Inferior parietal cortex (tissue), 1 donor: ENCODE data around the gene NR2F6.
"Not testable (repeated sequence)": the region's sequence is repeated elsewhere in the genome, so short reads cannot be mapped to it uniquely, and the experiment has no call there.

ENCODE experiments used
- DNase-seq: peaks from one replicate; pipeline ENCODE4 v3.0.0-alpha.2; 2016; ENCODE audit errors: extremely low spot score

The NR2F6 gene

DNA sequence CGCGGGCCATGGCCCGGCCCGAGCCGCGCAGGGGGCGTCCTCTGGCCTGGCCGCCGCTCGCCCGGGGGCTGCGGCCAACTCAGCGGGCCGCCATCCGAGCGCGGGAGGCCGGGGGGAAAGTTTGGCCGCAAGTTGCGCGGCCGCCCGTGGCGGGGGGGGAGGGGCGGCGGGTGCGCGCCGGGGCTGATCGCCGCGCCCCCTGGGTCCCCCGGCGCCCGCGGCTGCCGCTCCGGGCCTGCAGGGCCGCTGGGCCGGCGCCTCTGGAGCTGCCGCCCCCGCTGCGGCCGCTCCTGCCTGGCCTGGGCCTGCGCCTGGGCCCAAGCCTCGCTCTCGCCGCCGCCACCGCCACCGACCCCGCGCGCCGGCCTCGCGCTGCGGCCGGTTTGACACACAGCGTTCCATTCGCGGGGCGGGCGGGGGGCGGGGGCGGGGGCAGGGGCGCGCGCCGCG lies at the start of gene NR2F6:
TSS of gene NR2F6 (minus strand) at position 385 of the 450 bp plus-strand sequence. CDS start 699 bp downstream, outside the sequence.
- no peak for DNase-seq

DNA sequence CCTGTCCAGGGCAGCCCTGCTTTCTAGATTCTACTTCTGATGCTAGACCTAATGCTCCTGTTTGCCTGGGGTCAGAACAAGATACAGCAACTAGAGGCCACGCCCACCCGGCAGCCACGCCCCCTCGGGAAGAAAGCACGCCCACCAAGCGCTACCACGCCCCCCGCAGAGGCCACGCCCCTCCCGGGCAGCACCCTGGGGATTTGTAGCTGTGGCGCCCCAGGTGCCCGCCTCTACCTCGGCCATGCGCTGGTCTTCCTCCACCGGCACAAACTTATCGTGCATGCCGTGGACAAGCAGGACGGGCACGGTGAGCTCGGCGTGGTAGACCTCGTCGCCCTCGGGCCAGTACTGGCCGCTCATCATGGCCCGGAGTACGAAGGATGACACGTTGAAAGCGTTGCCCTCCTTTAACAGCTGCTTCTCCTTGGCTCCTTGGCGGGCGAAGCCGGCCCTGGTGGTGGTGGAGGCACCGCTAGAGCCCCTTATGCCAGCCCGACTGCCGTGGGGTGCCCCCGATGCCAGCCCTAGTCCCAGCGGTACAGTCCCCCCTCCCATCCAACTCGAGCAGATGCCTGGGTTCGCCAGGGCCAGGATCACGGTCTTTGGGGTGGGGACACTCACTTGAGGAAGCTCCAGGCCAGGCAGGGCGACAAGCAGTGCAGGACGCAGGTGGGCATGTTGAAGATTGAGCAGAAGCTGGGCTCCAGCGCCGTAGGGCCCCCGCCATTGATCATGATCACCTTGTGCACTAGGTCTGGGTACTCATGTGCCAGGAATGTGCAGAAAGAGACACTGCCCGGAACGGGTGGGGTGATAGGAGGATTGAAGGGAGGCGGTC lies 48.6 kb upstream of the NR2F6 start:
- DNase-seq, result no peak

DNA sequence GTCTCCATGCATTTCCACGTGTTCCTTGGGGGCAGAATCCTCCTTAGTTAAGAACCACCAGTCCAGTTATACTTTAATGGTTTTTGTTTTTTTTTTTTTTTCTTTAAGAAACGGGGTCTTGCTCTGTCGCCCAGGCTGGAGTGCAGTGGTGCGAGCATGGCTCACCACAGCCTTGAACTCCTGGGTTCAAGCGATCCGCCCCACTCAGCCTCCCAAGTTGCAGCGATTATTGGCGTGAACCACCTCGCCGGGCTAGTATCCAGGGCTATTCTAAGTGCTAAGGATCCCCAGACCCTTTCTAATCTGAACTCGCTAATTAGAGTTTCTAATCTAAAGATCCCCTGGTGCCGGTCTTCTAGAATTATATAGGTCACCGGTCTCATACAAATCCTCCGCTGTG lies 47.9 kb upstream of the NR2F6 start:
- DNase-seq, result no peak

DNA sequence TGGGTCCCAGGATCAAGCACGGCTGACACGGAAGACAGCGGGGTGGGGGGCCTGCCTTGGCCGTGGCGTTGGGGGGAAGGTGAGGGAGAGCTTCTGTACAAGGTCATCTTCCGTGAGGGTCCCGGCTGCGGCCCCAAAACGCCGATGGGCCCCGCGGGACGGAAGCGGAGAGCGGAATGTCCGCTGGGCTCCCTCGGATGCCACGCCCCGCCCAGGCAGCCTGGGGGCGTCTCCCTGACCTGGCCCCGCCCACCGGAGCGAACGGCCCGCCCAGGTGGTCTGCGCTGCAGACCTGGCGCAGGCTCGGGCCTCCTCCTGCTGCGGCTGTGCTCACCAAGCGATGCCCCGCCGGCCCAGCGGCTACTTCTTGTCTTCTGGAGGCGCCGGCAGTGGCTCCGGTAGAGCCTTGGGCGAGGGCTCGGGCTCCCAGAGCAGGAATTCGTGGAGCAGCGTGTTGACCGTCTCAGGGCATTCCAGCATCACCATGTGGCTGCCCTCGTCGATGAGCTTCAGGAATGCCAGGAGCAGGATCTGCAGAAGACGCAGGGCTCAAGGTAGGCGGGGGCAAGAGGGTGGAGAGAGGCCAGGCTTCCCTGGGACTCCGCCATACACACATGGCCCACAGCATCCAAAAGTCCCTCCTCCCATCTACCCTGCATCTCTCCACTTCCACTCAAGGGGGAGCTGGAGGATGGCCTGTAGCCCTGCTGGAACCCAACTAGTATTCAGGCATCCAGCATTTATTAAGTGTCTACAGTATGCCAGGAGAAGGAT lies 46.8 kb upstream of the NR2F6 start:
- peak; percentile 72 for DNase-seq

DNA sequence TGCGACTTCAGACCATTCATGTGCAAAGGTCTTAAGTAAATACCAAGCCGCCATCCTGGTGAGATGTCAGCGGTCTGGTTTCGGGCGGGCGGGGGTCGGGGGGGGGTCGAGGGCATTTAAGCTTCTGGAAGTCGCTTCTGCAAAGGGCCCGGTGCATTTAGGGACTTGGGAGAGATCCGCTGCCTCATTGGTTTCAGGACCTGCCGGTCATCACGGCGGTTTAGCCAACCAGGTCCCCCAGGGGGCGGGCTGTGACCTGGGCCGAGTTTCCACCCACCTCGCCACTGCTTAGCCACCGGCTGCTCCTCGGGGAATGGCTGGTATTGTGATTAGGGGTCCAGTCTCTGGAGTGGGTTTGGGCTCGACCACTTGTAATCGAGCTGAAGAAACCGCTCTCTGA lies 43.8 kb upstream of the NR2F6 start:
- DNase-seq, result peak; percentile 36

DNA sequence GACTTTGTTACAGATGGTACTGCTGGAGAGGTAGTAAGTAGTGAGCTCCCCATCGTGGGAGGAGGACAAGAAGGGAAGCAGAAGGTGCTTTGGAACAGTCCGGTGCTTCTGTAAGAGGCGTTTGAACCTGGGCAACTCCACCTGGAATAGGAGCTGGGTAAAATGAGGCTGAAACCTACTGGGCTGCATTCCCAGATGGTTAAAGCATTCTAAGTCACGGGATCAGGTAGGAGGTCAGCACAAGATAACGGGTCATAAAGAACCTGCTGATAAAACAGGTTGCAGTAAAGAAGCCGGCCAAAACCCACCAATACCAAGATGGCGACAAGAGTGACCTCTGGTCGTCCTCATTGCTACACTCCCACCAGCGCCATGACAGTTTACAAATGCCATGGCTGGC lies 41.0 kb upstream of the NR2F6 start:
- no peak for DNase-seq

DNA sequence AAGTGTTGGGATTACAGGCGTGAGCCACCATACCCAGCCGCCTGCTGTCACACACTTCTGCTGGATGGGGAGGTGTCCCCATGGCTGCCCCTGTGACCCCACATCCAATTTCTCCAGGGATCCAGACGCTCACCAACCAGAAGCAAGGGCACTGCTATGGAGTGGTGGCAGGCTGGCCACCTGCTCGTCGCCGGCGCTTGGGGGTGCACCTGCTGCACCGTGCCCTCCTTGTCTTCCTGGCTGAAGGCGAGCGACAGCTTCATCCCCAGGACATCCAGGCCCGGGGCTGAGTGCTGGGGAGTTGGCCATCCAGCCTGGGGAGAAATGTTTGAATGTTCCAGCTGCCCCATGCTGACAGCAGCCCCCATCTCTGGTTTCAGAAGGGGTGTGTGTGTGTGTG lies 40.5 kb upstream of the NR2F6 start:
- no peak for DNase-seq

DNA sequence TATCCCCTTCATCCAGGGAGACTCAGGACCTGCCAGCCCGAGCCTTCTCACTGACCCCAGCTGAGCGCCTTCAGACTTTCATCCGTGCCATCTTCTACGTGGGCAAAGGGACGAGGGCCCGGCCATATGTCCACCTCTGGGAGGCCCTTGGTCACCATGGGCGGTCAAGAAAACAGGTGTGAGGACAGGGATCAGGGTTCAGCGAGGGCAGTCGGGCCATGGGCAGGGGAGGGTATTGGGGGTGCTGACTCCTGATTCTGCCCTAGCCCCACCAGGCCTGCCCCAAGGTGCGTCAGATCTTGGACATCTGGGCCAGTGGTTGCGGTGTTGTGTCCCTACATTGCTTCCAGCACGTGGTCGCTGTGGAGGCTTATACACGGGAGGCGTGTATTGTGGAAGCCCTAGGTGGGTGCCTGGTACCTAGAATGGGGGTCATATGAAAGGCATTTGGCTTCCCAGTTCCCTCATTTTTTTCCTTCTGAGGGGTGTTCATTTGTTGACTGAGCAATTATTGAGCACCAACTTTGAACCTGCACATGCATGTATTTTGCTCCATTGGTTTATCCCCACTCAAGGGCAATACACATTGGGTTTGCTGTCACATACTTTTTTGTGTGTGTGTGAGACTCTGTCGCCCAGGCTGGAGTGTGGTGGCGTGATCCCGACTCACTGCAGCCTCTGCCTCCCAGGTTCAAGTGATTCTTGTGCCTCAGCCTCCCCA lies 39.9 kb upstream of the NR2F6 start:
- DNase-seq, result no peak

DNA sequence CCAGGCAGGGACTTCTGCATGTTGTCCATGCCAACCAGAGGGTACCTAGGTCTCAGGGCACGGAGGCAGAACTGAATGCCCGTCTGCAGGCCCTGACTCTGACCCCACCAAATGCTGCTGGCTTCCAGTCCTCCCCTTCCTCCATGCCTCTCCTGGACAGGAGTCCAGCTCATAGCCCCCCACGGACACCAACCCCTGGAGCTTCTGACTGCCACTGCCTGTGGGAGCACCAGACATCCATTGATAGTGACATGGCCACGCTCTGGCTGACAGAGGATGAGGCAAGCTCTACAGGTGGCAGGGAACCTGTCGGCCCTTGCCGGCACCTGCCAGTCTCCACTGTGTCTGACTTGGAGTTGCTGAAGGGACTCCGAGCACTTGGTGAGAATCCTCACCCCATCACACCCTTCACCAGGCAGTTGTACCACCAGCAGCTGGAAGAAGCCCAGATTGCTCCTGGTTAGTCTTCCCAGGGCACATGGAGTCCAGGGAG lies 37.8 kb upstream of the NR2F6 start:
- DNase-seq, result no peak

DNA sequence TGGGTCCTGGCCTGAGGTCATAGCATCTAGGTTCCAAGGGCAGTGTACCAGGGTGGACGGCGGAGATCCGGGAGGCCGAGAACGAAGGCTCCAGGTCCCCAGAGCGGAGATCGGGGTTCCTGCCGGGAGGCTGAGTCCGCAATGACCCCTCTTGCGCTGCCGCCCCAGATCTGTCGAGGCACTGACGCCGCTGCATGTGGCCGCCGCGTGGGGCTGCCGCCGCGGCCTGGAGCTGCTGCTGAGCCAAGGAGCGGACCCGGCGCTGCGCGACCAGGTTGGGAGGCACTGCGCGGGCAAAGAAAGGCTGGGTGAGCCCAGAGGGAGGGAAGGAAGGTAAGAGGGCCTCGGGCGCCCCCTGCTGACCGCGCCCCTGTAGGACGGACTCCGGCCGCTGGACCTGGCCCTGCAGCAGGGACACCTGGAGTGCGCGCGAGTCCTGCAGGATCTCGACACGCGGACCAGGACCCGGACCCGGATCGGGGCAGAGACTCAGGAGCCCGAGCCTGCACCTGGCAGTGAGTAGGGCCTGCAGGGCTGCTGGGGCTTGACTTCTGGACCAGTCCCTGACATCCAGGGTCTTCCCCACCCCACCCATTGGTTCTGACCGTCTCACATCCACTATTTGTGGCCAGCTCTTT lies 36.9 kb upstream of the NR2F6 start:
- DNase-seq, result peak; percentile 66

DNA sequence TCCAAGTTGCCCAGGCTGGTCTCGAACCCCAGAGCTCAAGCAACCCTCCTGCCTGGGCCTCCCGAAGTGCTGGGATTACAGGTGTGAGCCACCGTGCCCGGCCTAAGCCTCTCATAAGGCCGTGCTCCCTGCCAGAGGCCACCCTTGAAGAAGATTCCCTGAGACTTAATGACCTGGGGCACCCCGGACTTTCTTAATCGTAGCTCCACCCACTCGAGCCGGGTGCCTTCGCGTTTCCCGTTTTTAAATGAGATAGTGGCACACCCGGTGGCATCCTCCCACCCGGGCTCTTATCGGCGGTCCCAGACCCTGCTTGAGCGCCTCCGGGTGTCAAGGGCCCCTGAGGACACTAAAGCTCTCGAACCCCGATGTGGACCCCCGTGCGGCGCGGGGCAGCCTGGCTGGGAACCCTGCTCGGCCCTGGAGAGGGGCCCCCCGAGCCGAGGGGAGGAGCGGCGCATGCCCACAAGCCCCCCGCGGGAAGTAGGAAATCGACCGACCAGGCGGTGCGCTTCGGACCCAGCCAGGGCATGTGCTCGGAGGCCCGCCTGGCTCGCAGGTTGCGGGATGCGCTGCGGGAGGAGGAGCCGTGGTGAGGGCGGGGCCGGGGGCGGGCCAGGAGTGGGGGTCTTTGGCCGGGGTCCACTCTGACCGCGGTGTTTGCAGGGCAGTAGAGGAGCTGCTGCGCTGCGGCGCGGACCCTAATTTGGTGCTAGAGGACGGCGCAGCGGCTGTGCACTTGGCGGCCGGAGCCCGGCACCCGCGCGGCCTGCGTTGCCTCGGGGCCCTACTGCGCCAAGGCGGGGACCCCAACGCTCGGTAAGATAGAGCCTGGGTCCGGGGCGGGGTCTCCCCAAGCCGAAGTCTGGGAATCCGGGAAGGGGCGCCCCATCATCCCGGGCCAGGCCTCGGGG lies 35.9 kb upstream of the NR2F6 start, which contains the start of gene ANKLE1:
TSS of gene ANKLE1 (plus strand) at position 511 of the 914 bp plus-strand sequence. CDS start at position 531, 20 bp downstream.
- DNase-seq, result no peak

DNA sequence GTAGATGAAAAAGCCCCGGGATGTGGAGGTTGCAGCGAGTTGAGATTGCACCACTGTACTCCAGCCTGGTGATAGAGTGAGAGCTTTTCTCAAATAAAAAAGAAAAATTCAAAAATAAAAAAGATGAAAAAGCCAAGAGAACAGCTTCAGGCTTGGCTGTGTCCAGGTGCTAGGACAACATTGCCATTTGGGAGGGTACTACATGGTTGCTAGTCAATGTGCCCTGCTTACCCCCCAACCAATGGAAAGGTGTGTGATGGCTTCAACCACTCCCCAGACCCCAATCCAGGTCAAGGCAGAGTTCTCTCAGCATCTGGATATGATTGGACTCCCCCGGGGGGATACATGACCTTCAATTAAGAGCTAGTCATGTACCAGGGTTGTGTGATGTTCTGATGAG lies 33.7 kb upstream of the NR2F6 start:
- DNase-seq, result no peak

DNA sequence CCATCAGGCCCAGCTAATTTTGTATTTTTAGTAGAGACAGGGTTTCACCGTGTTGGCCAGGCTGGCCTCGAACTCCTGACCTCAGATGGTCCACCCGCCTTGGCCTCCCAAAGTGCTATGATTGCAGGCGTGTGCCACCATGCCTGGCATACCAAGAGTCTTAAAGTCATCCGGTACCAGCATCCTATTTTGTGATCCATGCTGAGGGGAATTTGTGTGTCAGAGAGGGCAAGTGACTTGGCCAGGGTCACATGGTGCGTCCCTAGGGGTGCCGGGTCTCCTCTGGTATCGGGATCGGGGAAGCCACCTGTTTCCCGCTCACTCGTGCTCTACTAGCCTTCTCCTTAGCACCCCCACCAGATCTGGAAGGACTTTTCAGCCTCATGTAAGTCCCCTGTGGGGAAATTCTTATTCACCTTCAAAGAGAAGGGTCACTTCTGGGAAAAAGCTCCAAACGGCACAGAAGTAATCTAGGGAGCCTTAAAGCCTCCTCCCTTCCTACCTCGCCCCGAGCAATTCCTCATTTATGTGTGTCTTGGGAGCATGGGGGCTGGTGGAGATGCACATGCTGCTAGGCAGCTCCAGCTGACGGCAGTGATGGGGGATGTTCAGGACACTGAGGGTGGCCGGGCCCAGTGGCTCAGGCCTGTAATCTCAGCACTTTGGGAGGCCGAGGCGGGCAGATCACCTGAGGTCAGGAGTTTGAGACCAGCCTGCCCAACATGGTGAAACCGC lies 29.9 kb upstream of the NR2F6 start:
- DNase-seq, result no peak

DNA sequence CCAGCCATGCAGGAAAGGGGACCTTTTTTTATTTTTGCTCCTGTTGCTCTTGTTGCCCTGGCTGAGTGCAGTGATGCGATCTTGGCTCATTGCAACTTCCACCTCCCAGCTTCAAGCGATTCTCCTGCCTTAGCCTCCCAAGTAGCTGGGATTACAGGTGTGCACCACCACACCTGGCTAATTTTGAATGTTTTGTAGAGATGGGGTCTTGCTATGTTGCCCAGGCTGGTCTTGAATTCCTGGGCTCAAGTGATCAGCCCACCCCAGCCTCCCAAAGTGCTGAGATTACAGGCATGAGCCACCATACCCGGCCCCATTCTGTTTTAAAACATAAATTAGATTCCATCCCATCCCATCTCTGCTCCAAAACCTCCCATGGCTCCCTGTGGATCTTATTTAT lies 29.2 kb upstream of the NR2F6 start:
- DNase-seq, result not testable (repeated sequence)

DNA sequence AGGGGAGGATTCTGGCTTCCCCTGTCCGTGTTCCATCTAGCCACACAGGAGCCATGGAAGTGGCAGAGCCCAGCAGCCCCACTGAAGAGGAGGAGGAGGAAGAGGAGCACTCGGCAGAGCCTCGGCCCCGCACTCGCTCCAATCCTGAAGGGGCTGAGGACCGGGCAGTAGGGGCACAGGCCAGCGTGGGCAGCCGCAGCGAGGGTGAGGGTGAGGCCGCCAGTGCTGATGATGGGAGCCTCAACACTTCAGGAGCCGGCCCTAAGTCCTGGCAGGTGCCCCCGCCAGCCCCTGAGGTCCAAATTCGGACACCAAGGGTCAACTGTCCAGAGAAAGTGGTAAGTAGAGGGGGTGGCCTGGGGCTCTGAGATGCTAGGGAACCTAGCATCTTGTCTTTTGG lies 23.0 kb upstream of the NR2F6 start:
- DNase-seq, result no peak

DNA sequence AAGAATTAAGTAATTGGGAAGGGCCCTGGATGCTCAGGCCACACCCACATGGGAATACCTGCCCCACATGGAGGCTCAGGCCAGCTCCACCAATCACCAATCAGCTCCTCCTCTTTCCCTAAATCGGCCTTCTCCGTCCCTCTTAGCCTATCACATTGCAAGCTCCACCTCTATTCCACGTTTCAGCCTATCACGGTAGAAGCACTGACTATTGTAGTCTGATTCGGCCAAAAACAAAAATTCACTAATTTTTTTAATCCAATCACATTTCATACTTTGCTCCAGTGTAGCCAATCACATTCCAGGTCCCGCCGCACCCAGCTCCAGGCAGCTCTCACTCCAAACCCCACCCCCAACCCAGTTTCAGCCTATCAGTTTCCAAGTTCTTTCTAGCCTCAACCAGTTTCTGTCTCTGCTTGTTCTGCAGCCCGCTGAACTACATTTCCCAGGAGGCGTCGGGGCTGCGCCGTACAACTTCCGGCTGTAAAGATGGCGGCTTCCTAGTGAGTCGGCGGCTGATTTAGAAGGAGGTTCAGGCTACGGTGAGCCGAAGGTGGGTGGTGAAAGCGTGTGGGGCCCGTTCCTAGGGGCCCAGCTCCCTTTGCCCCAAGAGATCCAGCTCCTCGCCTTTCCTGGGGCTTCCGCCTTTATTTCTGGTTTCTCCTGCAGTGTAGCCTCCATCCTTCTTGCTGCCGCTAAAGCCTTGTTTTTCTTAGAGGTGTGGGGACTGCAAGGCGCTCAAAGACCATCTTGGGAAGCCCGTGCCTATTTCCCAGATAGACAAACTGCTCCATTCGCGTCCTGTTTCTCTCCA lies 21.5 kb upstream of the NR2F6 start, which contains the start of gene BABAM1:
TSS of gene BABAM1 (plus strand) at position 469 of the 814 bp plus-strand sequence. CDS start 1,364 bp downstream, outside the sequence.
- DNase-seq, result peak; percentile 99

DNA sequence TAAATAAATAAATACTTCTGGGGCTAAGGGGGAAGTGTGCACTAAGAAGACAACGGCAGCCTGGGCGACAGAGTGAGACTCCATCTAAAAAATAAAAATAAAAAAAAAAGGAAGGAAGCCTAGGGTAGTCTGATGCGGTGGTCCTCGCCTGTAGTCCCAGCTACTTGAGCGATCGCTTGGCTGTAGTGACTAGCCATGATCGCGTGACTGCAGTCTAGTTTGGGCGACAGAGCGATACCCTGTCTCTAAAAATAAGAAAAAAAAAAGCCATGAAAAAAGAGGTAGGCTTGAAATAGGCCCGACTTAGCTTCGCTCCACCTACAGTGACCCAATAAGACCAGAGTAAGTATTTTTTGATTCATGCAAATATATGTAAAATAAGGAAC lies 20.9 kb upstream of the NR2F6 start:
- DNase-seq, result no peak

DNA sequence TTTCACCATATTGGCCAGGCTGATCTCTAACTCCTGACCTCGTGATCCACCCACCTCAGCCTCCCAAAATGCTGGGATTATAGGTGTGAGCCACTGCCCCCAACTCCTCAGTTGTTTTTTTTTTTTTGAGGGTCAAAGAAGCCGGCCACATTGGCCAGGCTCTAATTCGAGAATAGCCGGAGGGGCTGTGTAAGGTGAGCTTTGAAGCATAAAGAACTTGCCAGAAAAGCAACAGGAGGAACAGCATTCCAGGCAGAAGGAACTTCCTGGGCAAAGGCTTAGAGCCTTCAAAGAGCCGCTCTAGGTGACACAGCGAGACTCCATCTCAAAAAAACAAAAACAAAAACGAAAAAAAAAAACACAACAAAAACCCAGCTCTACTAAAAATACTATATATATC lies 20.3 kb upstream of the NR2F6 start:
- no peak for DNase-seq

DNA sequence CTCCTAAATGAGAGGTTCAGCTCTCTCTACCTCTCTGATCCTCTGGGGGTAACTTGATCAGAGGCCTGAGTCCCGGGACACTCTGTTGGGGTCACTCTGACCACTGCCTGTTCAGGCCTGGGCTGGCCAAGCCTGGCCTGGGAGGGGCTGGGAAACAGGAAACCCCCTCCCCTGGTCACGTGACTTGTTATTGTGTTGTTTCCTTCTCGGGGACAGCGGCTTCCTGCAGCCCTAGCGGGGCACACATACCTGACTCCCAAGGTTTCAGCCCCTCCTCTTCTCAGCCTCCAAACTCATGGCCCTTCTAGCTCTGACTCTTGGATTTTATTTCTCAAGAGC lies 18.9 kb upstream of the NR2F6 start, which contains the start of gene USHBP1:
TSS of gene USHBP1 (minus strand) at position 105 of the 339 bp plus-strand sequence. CDS start 446 bp downstream, outside the sequence.
- DNase-seq, result no peak
